Pulmonary artery endothelial cell (primary cell): Measurements from ENCODE around the gene LMNTD2. TPM values are rescaled to one million over a fixed set of nuclear protein-coding genes. Genes with fewer than 3 reads are reported as not detected.
"Not testable (repeated sequence)": the region's sequence is repeated elsewhere in the genome, so short reads cannot be mapped to it uniquely, and the experiment has no call there.

Experiments used
- DNase-seq: peaks from one replicate; pipeline ENCODE4 v3.0.0-alpha.2; 2011; ENCODE audit warnings: low read depth, low spot score
- total RNA-seq: library from RNA; depleted of rRNA; stranded (reverse); fragments of >200 nt; gene quantifications from 2 replicates; pipeline ENCODE4 v1.2.3, GENCODE V29; 2014

The LMNTD2 gene
- total RNA-seq, 1 donor from 2014 or later: 0.86 TPM

DNA sequence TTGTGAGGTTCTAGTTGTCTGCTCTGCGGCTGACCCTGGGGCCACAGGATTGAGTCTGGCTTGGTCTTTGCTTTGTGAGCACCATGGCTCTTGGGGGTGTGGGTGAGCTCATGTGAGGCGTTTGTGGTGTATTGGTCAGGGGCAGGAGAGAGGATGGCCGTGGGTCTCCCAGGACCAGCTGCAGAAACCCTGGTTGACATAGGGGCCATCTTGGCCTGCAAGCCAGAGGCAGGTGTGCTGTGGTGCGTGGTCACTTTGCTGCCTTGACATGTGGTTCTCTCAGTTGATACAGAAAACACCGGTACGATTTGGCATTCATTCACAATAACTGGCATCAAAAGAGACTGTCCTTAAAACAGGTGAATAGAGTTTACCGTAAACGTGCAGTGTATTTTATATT lies 27.0 kb upstream of the LMNTD2 start:
- DNase-seq: no peak

DNA sequence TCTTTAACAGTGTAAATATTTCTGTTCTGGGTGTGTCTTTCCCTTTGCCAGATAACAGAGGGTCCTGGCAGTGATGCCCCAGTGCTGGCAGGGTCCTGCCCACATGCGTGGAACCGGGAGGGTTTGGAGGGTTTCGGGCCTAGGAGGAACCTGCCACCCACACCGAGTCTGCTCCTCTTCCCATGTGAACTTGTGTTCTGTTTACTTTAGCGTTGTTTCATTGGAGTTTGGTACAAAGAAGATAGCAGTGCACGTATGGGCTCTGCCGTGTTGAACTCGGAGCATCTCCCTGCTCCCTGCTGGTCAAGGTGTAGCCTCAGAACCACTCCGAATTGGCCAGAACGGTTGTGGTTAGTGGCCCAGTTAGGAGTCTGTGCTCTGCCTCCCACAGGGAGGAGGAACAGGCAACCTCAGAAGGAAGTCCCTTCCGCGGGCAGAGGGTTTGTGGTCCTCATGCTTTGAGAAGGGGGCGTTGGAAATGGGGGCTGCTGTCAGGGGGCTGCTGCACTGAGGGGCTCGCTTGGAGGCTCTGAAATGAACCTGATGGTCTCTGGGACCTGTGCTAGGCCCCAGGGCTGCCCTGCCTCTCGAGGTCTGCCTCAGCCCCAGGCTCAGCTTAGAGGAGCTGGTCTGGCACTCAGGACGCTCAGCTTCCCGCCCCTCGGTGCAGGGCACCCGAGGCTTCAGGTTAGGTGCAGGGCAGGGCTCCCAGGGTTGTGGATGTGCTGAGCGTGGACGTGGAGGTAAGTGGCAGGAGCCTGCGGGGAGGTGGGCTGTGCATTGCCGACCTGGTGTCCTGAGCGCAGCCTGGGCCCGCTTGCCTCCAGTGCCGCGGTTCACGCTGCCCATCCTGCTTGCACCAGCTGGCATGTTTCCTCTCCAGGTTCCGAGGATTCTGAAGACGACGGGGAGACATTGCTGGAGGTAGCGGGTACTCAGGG lies 26.1 kb upstream of the LMNTD2 start:
- DNase-seq: no peak

DNA sequence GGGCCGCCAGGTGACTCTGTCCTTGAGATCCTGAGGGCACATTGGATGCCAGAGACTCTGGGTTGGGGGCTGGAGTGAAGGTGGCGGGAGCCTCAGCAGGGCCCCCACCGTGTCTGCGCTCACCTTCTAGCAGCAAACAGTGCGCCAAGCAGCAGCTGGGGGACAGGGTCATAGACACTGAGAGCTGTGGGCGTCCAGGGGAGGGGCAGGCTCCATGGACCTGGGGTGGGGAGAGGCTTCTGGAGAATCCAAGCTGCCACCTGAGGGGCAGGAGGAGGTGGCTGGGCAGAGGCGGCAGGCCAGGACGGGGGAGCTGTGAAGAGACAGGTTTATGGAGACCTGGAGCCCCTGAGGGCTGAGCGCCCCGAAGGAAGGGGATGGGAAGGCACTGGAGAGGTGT lies 23.7 kb upstream of the LMNTD2 start:
- DNase-seq: no peak

DNA sequence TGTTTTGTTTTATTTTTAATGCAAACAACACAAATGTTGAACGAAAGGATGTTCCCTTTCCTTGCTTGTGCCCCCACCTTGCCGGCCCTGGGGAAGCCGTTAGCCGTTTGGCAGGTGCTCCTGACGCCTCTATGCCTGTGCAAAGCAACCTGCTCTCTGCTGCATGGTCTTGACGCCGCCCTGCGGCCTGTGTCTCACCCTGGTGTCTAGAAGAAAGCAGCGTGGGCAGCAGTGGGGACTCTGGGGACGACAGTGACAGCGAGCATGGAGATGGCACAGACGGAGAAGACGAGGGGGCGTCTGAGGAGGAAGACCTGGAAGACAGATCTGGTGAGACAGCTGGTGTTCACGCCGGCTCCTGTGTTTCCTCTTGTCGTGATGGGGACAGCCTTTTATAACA lies 21.2 kb upstream of the LMNTD2 start:
- no peak for DNase-seq

DNA sequence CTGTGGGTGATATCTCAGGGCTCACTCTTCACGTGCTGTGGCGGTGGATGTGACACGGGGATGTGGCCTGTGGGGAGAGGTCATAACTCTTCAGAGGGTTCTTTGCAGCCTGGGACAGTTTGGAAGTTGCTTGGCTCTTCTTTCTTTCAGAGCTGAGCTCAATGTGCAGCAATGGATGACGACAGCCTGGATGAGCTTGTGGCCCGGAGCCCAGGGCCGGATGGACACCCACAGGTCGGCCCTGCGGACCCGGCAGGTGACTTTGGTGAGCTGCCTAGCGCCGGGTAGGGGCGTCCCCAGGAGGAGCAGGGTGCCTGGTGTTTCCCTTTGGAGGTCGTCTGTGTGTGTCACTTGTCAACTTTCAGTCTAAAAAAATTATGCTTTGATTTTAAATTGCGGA lies 20.8 kb upstream of the LMNTD2 start:
- DNase-seq: no peak

DNA sequence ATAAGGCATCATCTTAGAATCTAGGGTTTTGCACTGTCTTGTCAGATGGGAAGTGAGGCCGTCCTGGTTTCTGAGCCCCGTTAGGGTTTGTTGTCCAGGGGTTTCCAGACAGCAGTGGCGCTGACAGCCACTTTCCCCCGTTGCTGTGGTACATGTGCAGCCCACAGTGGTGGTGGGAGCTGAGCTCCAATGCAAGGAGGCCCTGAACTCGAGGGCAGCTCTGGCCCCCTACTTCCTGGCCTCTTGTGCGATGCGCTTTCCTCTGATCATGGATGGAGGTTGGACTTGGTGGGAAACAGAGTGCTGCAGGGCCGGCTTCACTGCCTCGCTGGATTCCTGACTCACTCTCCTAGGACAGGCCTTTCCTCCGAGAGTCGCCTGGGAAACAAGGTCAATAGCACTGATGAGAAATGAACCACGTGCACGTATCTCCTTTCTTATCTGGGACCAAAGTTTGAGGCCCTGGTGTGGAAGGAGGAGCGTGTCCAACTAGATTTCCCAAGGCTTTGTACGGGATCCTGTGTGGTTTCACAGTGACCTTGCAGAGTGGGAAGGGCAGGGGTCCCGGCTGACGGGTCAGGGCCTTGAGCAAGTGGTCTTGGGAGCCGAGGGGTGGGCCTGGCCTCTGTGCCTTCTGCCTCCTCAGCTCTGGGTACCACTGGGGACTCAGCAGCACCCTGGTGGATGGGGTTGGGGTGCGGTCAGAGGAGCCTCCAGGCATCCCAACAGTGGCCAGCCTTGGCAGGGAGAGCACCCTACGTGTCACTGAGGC lies 19.5 kb upstream of the LMNTD2 start:
- no peak for DNase-seq

DNA sequence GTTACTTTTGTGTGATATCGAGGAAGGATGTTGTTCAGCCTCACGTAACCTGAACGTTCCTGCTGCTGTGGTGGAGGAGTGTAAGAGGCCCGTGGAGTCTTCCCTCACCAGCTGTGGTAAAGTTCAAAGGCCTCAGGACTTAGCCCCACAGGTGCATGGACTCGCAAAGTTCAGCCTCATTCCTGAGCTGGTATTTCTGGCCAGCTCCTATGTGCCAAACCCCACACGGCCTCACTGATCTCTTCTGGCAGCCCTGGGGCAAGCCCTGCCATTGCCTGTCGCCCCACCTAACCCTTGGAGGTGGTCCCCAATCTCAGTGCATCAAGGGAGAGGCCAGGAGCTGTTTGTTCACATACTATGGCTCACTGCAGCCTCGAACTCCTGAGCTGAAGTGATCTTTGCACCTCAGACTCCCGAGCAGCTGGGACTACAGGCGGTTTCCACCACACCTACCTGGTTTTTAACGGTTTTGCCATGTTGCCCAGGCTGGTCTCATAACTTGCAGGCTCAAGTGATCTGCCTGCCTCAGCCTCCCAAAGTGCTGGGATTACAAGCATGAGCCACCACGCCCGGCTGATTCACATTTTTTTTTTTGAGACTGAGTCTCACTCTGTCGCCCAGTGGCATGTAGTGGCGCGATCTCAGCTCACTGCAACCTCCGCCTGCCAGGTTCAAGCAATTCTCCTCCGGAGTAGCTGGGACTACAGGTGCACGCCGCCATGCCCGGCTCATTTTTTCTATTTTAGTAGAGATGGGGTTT lies 17.9 kb upstream of the LMNTD2 start:
- no peak for DNase-seq

DNA sequence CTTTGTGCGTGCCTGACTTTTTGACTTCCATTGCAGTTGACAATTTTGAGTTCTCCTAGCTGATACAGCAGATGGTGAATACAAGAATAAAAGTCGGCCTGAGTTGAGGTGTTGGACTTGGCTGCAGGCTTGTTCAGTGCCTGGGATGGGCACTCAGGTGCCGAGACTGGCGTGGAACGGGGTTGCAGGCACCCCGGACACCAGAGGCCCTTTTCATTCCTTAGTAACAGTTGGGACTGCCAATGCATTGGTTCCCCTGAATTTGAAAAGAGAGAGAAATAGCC lies 17.0 kb upstream of the LMNTD2 start:
- no peak for DNase-seq

DNA sequence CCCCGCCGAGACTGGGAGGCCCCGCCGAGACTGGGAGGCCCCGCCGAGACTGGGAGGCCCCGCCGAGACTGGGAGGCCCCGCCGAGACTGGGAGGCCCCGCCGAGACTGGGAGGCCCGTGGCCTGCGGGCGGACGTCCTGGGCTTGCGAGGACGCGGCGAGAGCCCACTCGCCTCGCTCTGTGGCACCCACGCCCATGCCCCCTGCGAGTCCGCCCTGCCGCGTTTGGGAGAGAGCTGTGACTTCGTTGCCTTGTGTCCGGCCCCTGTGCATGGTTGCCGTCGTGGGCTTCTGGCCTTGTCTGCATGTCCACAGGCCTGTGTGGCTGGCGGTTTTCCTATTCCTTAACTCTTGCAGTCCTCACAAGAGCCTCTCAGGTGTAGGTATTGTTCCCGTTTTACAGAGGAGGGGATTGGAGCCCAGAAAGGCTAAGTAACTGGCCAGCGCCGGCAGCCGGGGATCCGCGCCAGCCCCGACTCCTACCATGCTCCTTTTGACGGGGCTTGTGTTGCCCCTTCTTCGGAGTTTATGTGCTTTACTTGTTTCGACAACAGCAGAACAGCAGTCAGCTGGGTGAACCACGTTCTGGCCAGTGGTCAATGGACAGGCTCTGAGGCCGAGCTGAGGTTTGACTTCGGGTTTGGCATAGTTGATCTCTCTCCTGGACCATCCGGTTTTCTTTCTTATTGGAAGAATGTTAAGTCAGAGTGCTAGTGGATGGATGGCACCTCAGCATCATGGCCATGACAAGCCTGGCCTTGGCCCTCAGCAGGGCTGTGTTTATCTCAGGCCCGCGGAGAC lies 16.5 kb upstream of the LMNTD2 start:
- no peak for DNase-seq

DNA sequence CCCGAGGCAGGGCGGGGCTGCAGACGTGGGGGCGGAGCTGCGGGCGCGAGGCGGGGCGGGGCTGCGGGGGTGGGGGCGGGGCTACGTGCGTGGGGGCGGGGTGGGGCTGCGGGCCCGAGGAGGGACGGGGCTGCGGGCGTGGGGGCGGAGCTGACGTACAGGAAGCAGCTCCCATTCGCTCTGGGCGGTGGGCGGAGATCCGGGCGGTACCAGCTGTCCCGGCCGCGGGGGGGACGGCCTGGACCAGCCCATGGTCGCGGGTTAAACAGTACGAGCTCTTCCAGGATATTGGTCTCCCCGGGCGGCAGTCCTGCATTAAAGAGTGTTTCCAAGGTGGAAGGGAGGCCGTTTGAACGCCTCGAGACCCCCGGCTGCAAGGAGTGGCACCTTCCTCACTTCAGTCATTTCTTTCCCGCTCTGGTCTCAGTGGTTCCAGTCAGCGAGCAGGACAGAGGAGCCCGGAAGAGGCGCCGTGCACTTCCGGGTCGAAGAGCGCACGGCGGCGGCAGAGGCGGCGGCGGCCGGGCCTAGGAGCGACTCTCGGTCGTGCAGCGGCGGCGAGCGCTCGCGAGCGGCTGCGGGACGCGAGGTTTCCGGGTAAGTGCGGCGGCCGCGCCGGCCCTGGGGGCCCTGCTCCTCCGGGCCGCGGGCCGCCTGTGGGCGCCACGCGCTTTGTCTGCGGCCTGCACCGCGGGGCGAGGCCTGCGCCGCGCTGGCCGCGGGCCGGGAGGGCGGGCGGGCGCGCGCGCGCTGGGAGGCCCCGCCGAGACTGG lies 15.6 kb upstream of the LMNTD2 start, which contains the start of gene PHRF1:
Gene PHRF1 (plus strand): TSS at position 475 of the 773 bp plus-strand sequence. CDS start 5,043 bp downstream, outside the sequence.
- DNase-seq: peak; percentile 77

DNA sequence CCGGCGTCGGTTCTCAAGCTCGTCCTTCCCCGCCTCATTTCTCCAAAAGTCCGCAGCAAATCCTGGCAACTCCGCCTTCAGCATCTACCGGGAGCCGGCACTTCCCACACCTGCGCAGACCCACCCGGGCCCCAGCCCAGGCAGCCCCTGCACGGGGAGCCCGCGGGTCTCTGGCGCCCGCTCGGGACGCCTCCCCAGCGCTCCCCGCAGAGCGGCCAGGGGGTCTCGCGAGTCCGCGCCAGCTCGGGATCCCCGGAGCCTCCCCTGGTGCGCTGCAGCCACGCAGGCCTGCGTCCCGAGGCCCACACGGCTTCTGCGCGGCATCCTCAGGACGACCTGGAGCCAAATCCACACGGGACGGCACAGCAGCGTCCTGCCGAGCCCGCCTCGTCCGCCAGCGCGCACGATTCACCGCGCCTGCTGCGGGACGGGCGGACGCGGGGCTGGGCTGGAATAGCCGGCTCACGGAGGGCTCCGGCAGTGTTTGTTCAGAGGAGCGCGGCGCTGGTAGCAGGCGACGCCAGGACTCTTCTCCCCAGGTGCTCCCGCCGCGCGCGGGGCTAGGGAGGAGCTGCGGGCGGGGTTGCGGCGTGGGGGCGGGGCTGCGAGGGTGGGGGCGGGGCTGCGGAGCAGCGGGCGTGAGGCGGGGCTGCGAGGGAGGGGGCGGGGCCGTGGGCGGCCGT lies 14.9 kb upstream of the LMNTD2 start:
- no peak for DNase-seq

DNA sequence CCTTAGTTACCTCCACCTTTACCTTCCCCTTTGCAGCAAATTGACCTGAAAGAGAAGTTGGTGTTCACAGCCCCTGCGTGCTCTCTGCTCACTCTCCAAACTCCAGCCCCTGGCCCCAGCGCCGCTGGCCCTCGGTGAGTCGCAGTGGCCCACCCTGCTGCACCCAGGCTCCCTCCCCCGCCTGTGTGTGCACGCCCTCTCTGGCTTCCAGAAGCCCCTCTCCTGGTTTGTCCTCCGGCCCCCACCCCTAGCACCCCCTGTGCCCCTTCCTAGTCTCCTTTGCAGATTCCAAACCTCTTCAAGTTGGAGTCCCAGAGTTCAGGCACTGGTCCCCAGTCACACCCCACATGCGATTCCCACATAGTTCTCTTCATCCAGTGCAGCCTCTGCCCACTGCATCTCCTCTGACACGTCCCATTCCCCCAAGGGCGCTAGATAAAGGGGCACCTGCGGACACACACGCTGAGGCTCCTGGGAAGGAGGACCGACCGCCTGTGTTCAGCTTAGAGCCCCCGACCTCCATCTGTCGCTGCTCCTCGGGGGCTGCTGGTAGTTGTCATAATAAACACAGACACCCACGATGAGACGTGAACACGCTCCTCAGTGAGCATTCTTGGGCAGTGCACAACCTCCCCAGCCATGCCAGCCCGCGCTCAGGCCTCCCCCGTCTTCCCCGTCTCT lies 14.2 kb upstream of the LMNTD2 start:
- no peak for DNase-seq

DNA sequence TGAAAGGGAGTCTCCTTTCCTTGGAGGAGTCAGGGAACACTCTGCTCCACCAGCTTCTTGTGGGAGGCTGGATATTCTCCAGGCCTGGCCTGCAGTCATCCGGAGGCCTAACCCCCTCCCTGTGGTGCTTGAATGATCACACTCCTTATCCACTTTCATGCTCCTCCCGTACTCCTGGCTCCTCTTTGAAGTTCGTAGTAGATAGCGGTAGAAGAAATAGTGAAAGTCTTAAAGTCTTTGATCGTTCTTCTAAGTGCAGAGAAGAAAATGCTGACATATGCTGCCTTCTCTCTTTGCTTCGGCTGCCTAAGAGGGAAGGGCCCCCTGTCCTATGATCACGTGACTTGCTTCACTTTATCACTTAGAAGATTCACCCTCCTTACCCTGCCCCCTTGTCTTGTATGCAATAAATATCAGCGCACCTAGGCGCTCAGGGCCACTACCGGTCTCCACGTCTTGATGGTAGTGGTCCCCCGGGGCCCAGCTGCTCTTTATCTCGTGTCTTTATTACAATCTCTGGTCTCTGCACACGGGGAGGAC lies 13.6 kb upstream of the LMNTD2 start:
- not testable (repeated sequence) for DNase-seq

DNA sequence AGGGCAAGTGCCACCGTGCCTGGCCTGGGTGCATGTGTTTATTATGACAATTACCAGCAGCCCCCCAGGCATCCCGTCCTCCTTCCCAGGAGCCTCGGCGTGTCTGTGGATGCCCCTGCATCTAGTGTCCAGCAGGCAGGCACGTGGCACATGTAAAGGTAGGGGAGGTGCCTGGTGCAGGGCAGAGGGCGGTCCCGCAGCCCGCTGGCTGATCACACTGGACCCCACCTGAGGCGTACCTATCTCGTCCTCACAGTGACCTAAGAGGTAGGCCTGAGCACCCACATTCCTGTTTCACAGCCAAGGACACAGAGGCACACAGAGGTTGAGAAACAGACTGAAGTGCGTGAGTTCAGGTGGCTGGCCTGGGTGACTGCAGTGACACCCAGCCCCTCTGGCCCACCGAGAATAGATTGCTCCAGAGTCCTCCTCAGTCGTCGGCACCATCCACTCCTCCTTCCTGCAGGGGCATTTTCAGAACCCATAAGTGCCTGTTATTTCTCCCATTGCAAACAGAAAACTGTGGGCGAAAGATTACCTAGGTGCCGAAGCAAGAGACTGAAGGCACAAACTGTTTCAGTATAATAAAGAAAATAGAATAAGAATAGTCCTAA lies 12.7 kb upstream of the LMNTD2 start:
- no peak for DNase-seq

DNA sequence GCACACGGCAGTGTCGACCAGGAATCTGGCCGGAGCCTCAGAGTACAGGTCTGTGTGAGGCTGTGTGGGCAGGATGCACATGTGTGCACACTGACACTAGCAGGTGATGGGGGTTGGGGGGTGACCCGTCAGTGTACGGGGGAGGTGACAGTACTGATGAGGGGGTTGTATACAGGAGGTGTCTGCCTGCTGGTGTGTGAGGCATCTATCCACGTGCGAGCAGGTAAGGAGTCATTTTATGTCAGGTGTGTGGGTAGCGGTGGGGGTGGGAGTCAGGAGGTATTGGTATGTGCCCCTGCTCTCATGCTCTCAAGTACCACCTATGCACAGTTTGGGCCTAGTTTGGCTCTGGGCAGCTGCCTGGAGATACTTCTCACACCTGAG lies 11.3 kb upstream of the LMNTD2 start:
- no peak for DNase-seq

DNA sequence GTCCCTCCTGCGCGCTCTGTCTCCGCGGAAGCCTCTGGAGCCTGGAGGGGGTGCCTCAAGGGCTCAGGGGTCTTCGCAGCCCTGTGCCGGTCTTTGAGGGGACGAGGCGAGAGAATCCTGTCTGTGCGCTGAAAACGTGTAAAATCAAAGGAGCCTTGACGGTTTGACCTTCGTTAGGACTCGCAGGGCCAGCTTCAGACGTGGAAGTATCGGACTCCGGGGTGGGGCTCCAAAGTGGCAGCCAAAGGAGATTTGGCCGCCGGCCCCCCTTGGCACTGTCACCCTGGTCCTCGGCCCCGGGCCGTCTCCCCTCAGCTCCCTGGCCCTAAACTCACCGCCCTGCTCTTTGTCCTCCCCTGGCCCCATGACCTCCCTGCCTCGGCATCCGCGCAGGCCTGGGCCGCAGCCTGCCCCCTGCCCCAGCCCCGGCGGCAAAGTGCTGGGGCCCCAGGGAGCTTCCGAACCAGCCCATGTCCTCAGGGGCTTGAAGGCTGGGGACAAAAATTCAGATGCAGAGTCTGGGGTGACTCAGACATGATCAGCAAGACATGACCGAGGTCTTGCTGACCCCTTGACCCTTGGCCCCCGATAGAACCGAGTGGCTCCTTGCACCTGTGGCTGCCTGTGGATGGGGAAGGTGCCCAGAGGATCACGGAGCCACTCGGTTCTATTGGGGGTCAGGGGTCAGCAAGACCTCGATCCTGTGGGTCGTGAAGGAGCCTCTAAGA lies 8.8 kb upstream of the LMNTD2 start:
- DNase-seq: no peak

DNA sequence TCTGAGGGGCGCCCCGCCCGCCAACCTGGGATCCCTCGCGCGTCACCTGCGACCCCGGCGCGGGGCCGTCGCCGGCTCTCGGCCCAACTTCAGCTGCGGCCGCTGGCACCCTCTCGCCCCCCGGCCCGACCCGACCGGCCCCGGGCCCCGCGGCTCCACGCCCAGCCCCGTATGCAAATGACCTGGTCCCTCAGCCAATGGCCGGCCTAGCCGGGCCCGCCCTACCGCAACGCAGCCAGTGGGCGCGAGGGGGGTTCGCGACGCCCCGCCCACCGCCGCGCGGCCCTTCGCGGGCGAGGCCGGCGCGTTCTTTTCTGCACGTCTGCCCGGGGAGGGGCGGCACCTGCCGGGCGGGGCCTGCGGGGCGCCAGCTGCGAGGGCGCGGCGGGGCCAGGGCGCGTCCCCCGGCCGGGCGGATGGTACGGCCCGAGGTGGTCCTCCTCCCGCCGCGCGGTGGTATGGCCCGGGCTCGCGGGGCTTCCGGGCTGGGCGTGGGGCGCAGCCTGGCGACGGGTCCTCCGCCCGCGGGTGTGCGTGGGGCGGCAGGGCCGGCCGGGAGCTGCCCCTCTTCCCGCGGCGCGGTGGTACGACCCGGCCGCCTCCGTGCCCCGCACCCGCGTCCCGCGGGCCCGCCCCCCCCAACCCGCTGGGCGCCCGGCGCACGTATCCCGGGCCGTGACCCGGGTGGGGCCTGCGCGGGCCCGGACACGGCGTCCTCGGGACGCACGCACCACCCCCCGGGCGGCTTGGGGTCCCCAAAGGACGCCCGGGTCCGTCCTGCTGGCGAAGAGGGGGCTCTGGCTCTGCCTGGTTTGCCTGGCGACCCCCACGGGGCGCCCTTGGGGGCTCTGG lies 8.0 kb upstream of the LMNTD2 start:
- peak; percentile 56 for DNase-seq
